Peyer's patch (tissue), 4 donors: ENCODE data around the gene KRT37.

ENCODE experiments used
- POLR2A ChIP-seq, 2 donors: fragments of 450-650 bp; IDR thresholded peaks; one replicate each; pipeline ENCODE4 v1.5.1; 2017; ENCODE audit warnings: antibody characterized with exemption in 2 of 2, mild to moderate bottlenecking in 2 of 2, moderate library complexity in 2 of 2
- TF ChIP-seq, protein P1 (sequence below), 6 experiments: fragments of 450-650 bp in 4 of 6; fragments of 200-600 bp in 2 of 6; sonication (generic) in 1 of 6; IDR thresholded peaks; one replicate each; pipeline ENCODE4 v1.5.1; 2017 to 2019; ENCODE audit warnings: antibody characterized with exemption in 6 of 6, mild to moderate bottlenecking in 3 of 6, moderate library complexity in 1 of 6

DNA sequence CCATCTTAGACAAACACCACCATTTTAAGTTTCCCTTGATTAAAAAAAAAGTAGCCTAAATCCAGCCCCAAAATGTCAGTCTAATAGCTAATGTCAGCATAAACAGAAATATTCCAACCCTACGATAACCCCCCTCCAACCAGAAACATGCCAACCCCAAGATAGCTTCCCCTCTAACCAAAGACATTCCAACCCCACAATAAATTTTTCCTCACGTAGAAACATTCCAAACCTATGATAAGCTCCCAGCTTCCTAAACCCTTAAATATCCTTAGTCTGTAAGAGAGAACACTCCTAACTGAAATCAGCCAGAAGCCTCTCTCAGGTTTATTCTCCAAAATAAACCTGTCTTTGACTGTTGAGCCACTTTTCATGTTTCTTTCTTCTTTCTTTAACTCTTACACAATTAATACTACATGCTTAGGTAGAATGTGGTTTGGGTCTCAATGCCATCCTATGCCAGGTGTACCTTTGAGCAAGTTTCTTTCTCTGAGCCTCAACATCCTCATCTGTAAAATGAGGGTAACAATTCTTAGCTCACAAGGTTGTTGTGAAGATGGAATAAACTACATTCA, 26.9 kb upstream of the KRT37 start:
- TF ChIP-seq, protein P1, sequence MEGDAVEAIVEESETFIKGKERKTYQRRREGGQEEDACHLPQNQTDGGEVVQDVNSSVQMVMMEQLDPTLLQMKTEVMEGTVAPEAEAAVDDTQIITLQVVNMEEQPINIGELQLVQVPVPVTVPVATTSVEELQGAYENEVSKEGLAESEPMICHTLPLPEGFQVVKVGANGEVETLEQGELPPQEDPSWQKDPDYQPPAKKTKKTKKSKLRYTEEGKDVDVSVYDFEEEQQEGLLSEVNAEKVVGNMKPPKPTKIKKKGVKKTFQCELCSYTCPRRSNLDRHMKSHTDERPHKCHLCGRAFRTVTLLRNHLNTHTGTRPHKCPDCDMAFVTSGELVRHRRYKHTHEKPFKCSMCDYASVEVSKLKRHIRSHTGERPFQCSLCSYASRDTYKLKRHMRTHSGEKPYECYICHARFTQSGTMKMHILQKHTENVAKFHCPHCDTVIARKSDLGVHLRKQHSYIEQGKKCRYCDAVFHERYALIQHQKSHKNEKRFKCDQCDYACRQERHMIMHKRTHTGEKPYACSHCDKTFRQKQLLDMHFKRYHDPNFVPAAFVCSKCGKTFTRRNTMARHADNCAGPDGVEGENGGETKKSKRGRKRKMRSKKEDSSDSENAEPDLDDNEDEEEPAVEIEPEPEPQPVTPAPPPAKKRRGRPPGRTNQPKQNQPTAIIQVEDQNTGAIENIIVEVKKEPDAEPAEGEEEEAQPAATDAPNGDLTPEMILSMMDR (IDR thresholded peaks at IDR 0.05) = no peak
- TF ChIP-seq POLR2A (IDR thresholded peaks at IDR 0.05) = no peak
